HG03342 (cell line): ENCODE results near the gene PDCD1.

Experiments
- ATAC-seq: cut with Tn5 transposase; IDR thresholded peaks from one replicate; pipeline ENCODE4 v1.9.1; 2021; ENCODE audit warnings: mild to moderate bottlenecking, moderate library complexity; ENCODE audit not compliant: unreplicated experiment

Gene PDCD1

GRCh38 chr2:241865957-241866789 is 7.5 kb upstream of the PDCD1 start:
- no peak for ATAC-seq

- no peak for ATAC-seq
These were observed 6.8 kb upstream of the PDCD1 start for GRCh38 chr2:241865416-241865956.

GRCh38 chr2:241864850-241865213 is 6.1 kb upstream of the PDCD1 start:
- no peak for ATAC-seq

GRCh38 chr2:241864168-241864849 is 5.6 kb upstream of the PDCD1 start:
- ATAC-seq: no peak

GRCh38 chr2:241863536-241863954 is 4.9 kb upstream of the PDCD1 start:
- no peak for ATAC-seq

- ATAC-seq: no peak
These were observed 4.3 kb upstream of the PDCD1 start for GRCh38 chr2:241862775-241863535.

- ATAC-seq: no peak
These were observed 3.4 kb upstream of the PDCD1 start for GRCh38 chr2:241862093-241862492.

- ATAC-seq: no peak
These were observed 2.6 kb upstream of the PDCD1 start for GRCh38 chr2:241861264-241861663.

- no peak for ATAC-seq
These were observed 1.7 kb upstream of the PDCD1 start for GRCh38 chr2:241860184-241861078.

GRCh38 chr2:241859436-241860183 is 916 bp upstream of the PDCD1 start:
- ATAC-seq: peak; percentile 46

GRCh38 chr2:241859017-241859435 is 332 bp upstream of the PDCD1 start:
- peak; percentile 16 for ATAC-seq

GRCh38 chr2:241857572-241858121 is 1.0 kb downstream of the PDCD1 start:
- no peak for ATAC-seq

GRCh38 chr2:241857041-241857541 is 1.6 kb downstream of the PDCD1 start:
- no peak for ATAC-seq

GRCh38 chr2:241855888-241856422 is 2.7 kb downstream of the PDCD1 start:
- no peak for ATAC-seq

GRCh38 chr2:241855245-241855887 is 3.3 kb downstream of the PDCD1 start:
- ATAC-seq: no peak

GRCh38 chr2:241854342-241855244 is 4.1 kb downstream of the PDCD1 start:
- ATAC-seq: no peak

- no peak for ATAC-seq
These were observed 4.9 kb downstream of the PDCD1 start for GRCh38 chr2:241853651-241854341.
